Measurements from ENCODE around the gene ITGAD. TPM values are rescaled to one million over a fixed set of nuclear protein-coding genes. Genes with fewer than 3 reads are reported as not detected.

ITGAD gene
- total and polyA plus RNA-seq, 2 of the 13 experiments (the other 11 are each of a cell fraction or from before 2014, with no cell fraction given) = not detected

- FAIRE-seq = no peak
- no peak overlapping the region for H3K9ac ChIP-seq (ENCODE audit: insufficient read depth, low read depth, low read length)
- no peak for DNase-seq (ENCODE audit: low spot score)
- H4K20me1 ChIP-seq (ENCODE audit: insufficient read depth, low read length) = no peaks in the 10 kb centered on the region
- in situ Hi-C loops (cut with HindIII; ENCODE audit: extremely low pct_ligation_motif_present, low pct_unique_long_range_greater_than_20kb) = no loop called here
- H3K4me1 ChIP-seq (ENCODE audit: insufficient read depth, low read length) = no peaks in the 10 kb centered on the region
- no peak overlapping the region for H2AFZ ChIP-seq (ENCODE audit: low read length)
- no peak overlapping the region for H3K27ac ChIP-seq (ENCODE audit: extremely low read length, insufficient read depth, low read length)
- peaks cover 6 to 58% of the 10 kb centered on the region in 2 experiments; a peak in 4 of 5 replicates for H3K27me3 ChIP-seq (ENCODE audit: control insufficient read depth in 1 of 2, insufficient read depth in 2 of 2, low read length in 2 of 2)
- no peak overlapping the region for H3K4me2 ChIP-seq (ENCODE audit: low read depth, low read length)
- no peaks in the 10 kb centered on the region for H3K9me3 ChIP-seq (ENCODE audit: low read length)
- POLR2A ChIA-PET = no interaction called here
- no TSS peak for BruUV-seq (replicated peaks)
- ATAC-seq = no peak
- 18% methylated on average over 9 of the region's 9 CpGs for WGBS (ENCODE audit: low lambda C conversion rate)
- no peaks in the 10 kb centered on the region for H3K36me3 ChIP-seq (replicated peaks in 1 of 2; ENCODE audit: control insufficient read depth in 1 of 2, insufficient read depth in 2 of 2, low read length in 2 of 2)
- TF ChIP-seq, protein P1, sequence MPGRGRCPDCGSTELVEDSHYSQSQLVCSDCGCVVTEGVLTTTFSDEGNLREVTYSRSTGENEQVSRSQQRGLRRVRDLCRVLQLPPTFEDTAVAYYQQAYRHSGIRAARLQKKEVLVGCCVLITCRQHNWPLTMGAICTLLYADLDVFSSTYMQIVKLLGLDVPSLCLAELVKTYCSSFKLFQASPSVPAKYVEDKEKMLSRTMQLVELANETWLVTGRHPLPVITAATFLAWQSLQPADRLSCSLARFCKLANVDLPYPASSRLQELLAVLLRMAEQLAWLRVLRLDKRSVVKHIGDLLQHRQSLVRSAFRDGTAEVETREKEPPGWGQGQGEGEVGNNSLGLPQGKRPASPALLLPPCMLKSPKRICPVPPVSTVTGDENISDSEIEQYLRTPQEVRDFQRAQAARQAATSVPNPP (CRISPR knock-in tag; IDR thresholded peaks at IDR 0.05) = no peak
- TF ChIP-seq, protein P2, sequence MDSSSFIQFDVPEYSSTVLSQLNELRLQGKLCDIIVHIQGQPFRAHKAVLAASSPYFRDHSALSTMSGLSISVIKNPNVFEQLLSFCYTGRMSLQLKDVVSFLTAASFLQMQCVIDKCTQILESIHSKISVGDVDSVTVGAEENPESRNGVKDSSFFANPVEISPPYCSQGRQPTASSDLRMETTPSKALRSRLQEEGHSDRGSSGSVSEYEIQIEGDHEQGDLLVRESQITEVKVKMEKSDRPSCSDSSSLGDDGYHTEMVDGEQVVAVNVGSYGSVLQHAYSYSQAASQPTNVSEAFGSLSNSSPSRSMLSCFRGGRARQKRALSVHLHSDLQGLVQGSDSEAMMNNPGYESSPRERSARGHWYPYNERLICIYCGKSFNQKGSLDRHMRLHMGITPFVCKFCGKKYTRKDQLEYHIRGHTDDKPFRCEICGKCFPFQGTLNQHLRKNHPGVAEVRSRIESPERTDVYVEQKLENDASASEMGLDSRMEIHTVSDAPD (CRISPR knock-in tag; IDR thresholded peaks at IDR 0.05) = no peak
- no peak for TF ChIP-seq CAMTA2 (CRISPR knock-in tag; IDR thresholded peaks at IDR 0.05; ENCODE audit: borderline replicate concordance)
- TF ChIP-seq MYNN (CRISPR knock-in tag; IDR thresholded peaks at IDR 0.05; ENCODE audit: low read depth) = no peak
- no peak for TF ChIP-seq PLRG1 (conservative IDR thresholded peaks at IDR 0.05)
- no peak for TF ChIP-seq CREB1 (IDR thresholded peaks at IDR 0.05)
- no peak for TF ChIP-seq CREB1 (CRISPR knock-in tag; IDR thresholded peaks at IDR 0.05)
- TF ChIP-seq SRSF1 (optimal IDR thresholded peaks at IDR 0.05; ENCODE audit: low read depth, low read length) = no peak
- TF ChIP-seq FOSL2 (CRISPR knock-in tag; IDR thresholded peaks at IDR 0.05) = no peak
- no peak for TF ChIP-seq ZNF564 (CRISPR knock-in tag; IDR thresholded peaks at IDR 0.05)
- TF ChIP-seq JDP2 (CRISPR knock-in tag; IDR thresholded peaks at IDR 0.05; ENCODE audit: borderline replicate concordance) = no peak
- no peak overlapping the region for H3K4me3 ChIP-seq (replicated peaks in 1 of 3; ENCODE audit: insufficient read depth in 1 of 3, low read depth in 2 of 3, low read length in 3 of 3)
- no peaks in the 10 kb centered on the region for H3K79me2 ChIP-seq (ENCODE audit: insufficient read depth, low read length)
- CTCF ChIA-PET (ENCODE audit: low intra/inter-chr PET ratio, low total read pairs) = no interaction called here
- intact Hi-C loops (cut with micrococcal nuclease; ENCODE audit: unreplicated experiment) = no loop called here
Measured at GRCh38 chr16:31410082-31410481, 16.9 kb downstream of the ITGAD start.

Measured in HepG2 (cell line).